Activated T-cell treated with anti-CD3 and anti-CD28 coated beads for 48 hours (primary cell): ENCODE measurements around the gene CFAP221.

Experiments used
- DNase-seq: peaks from one replicate; pipeline ENCODE4 v3.0.0-alpha.2; 2020; ENCODE audit warnings: low read depth

CFAP221 gene

GRCh38 chr2:119645173-119645855, 101.1 kb downstream of the CFAP221 start:
- no peak for DNase-seq

GRCh38 chr2:119646149-119646548, 101.9 kb downstream of the CFAP221 start:
- no peak for DNase-seq

- DNase-seq = no peak
Measured at GRCh38 chr2:119647440-119648169, 103.4 kb downstream of the CFAP221 start.

- no peak for DNase-seq
Measured at GRCh38 chr2:119649364-119649917, 105.2 kb downstream of the CFAP221 start.

- DNase-seq = no peak
Measured at GRCh38 chr2:119650206-119650605, 106.0 kb downstream of the CFAP221 start.

GRCh38 chr2:119650846-119651370, 106.7 kb downstream of the CFAP221 start:
- no peak for DNase-seq

GRCh38 chr2:119657466-119658145, 113.4 kb downstream of the CFAP221 start:
- DNase-seq = no peak

- peak; percentile 22 for DNase-seq
Measured at GRCh38 chr2:119659601-119660342, 115.5 kb downstream of the CFAP221 start.

GRCh38 chr2:119660343-119660658, 116.1 kb downstream of the CFAP221 start:
- no peak for DNase-seq

GRCh38 chr2:119662297-119662696, 118.0 kb downstream of the CFAP221 start:
- DNase-seq = no peak

GRCh38 chr2:119668546-119668945, 124.3 kb downstream of the CFAP221 start:
- DNase-seq = no peak

- DNase-seq = no peak
Measured at GRCh38 chr2:119671016-119671415, 126.8 kb downstream of the CFAP221 start.

GRCh38 chr2:119671752-119672151, 127.5 kb downstream of the CFAP221 start:
- no peak for DNase-seq

- no peak for DNase-seq
Measured at GRCh38 chr2:119672161-119672862, 128.1 kb downstream of the CFAP221 start.

GRCh38 chr2:119673796-119674195, 129.5 kb downstream of the CFAP221 start:
- DNase-seq = no peak

- no peak for DNase-seq
Measured at GRCh38 chr2:119674711-119675500, 130.7 kb downstream of the CFAP221 start.

- no peak for DNase-seq
Measured at GRCh38 chr2:119678021-119678656, 133.9 kb downstream of the CFAP221 start.

GRCh38 chr2:119679526-119679837, 135.2 kb downstream of the CFAP221 start:
- no peak for DNase-seq

- no peak for DNase-seq
Measured at GRCh38 chr2:119679846-119680245, 135.6 kb downstream of the CFAP221 start.
